Calu3 (cell line): ENCODE data around the gene RNASE4. TPM values are rescaled to one million over a fixed set of nuclear protein-coding genes. Genes with fewer than 3 reads are reported as not detected.

Source experiments
- BruUV-seq: library from RNA; stranded (reverse); fragments of 400-500 nt; replicated peaks from 2 replicates; lab custom pipeline; 2021; lab: Mats Ljungman, UMichigan
- CTCF ChIA-PET: fragments of 300-600 bp; sonication (Branson Sonifier 250); formaldehyde crosslinking; loops from one replicate; lab custom pipeline; 2022; ENCODE audit warnings: antibody characterized with exemption; lab: Charles Lee
- DNase-seq: peaks from one replicate; pipeline ENCODE4 v3.0.0; 2022
- H3K27ac Mint-ChIP-seq: one replicate; pipeline ENCODE4 v1.8.0; 2022; ENCODE audit warnings: mixed read lengths; ENCODE audit not compliant: unreplicated experiment
- H3K27me3 Mint-ChIP-seq: one replicate; pipeline ENCODE4 v1.8.0; 2022; ENCODE audit warnings: mixed read lengths; ENCODE audit not compliant: unreplicated experiment
- H3K36me3 Mint-ChIP-seq: one replicate; pipeline ENCODE4 v1.8.0; 2022; ENCODE audit warnings: mild to moderate bottlenecking, moderate library complexity, mixed read lengths; ENCODE audit not compliant: insufficient read depth, unreplicated experiment
- H3K4me1 Mint-ChIP-seq: one replicate; pipeline ENCODE4 v1.8.0; 2022; ENCODE audit warnings: mild to moderate bottlenecking, low read depth, mixed read lengths; ENCODE audit not compliant: unreplicated experiment
- H3K4me3 Mint-ChIP-seq: one replicate; pipeline ENCODE4 v1.8.0; 2022; ENCODE audit warnings: mild to moderate bottlenecking, low read depth, moderate library complexity, mixed read lengths; ENCODE audit not compliant: unreplicated experiment
- H3K9me3 Mint-ChIP-seq: one replicate; pipeline ENCODE4 v1.8.0; 2022; ENCODE audit warnings: low read depth, mixed read lengths; ENCODE audit not compliant: unreplicated experiment
- intact Hi-C: fragments of 100-400 bp; cut with micrococcal nuclease; formaldehyde crosslinking; loops from one replicate; pipeline ENCODE4 v1.10.0; 2022; ENCODE audit not compliant: unreplicated experiment
- total RNA-seq: library from RNA; stranded (reverse); gene quantifications from 2 replicates; pipeline ENCODE4 v1.2.3, GENCODE V29; 2022
- TF ChIP-seq, protein P1 (sequence below): fragments of 200-600 bp; IDR thresholded peaks from one replicate; pipeline ENCODE4 v1.8.0; 2022; ENCODE audit warnings: antibody characterized with exemption; ENCODE audit not compliant: unreplicated experiment

Gene RNASE4
- total RNA-seq, 1 experiment from 2014 or later: 5.3 TPM

DNA sequence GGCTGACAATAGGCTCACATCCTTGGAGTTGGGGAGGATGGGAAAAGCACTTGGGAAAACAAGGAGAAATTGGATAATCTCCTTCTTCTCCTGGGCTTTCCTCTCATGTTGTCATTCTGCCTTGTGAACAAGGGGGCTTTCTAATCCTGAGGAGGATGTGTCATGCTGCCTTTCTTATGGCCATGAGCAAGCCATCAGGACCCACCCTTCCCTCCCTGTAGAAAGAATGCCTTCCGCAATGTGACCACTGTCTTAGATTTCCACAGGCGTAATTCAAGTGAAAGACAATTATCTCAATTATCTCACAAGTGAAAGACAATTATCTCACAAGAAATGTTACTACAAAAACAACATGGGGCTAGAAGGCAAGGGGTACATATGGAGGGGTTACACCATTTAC is 39.8 kb upstream of the RNASE4 start:
- BruUV-seq: no TSS peak
- CTCF ChIA-PET: no interaction called here
- H3K27me3 Mint-ChIP-seq: peaks cover 55% of the 10 kb centered on the region
- H3K4me3 Mint-ChIP-seq: no peak overlapping the region
- H3K27ac Mint-ChIP-seq: no peak overlapping the region
- intact Hi-C loops: no loop called here
- TF ChIP-seq, protein P1, sequence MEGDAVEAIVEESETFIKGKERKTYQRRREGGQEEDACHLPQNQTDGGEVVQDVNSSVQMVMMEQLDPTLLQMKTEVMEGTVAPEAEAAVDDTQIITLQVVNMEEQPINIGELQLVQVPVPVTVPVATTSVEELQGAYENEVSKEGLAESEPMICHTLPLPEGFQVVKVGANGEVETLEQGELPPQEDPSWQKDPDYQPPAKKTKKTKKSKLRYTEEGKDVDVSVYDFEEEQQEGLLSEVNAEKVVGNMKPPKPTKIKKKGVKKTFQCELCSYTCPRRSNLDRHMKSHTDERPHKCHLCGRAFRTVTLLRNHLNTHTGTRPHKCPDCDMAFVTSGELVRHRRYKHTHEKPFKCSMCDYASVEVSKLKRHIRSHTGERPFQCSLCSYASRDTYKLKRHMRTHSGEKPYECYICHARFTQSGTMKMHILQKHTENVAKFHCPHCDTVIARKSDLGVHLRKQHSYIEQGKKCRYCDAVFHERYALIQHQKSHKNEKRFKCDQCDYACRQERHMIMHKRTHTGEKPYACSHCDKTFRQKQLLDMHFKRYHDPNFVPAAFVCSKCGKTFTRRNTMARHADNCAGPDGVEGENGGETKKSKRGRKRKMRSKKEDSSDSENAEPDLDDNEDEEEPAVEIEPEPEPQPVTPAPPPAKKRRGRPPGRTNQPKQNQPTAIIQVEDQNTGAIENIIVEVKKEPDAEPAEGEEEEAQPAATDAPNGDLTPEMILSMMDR: no peak
- H3K4me1 Mint-ChIP-seq: no peaks in the 10 kb centered on the region
- no peak for DNase-seq
- no peaks in the 10 kb centered on the region for H3K9me3 Mint-ChIP-seq
- H3K36me3 Mint-ChIP-seq: no peaks in the 10 kb centered on the region

DNA sequence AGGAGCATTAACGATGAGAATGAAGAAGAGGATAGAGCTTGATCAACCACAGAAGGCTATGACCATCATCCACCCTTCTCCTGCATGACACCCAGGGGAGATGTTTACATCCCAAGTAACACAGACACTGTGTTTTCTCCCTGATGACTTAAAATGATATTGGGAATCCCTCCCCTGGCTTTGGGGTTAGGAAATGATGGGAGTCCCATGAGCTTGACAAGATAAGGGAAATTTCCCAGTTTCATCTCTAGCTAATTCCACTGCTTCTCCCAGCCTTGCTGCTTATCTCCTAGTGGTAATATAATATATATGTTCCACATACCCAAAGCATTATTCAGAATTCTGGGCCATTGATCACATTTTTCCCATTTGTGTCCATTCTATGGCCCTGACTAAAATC is 38.9 kb upstream of the RNASE4 start:
- no TSS peak for BruUV-seq
- Mint-ChIP-seq H3K4me1 (no peaks in the 10 kb centered on the region), H3K9me3 (no peaks in the 10 kb centered on the region), H3K36me3 (no peaks in the 10 kb centered on the region), H3K27me3 (peaks cover 53% of the 10 kb centered on the region), H3K27ac (no peak overlapping the region), H3K4me3 (no peak overlapping the region)
- intact Hi-C loops: no loop called here
- no peak for DNase-seq
- CTCF ChIA-PET: interaction anchor here (0.5 to 0.7 kb wide), 2 partner anchors 18 to 25 kb away, joined by 3 to 4 read pairs; no protein-coding TSS in a partner anchor
- TF ChIP-seq, protein P1: no peak

DNA sequence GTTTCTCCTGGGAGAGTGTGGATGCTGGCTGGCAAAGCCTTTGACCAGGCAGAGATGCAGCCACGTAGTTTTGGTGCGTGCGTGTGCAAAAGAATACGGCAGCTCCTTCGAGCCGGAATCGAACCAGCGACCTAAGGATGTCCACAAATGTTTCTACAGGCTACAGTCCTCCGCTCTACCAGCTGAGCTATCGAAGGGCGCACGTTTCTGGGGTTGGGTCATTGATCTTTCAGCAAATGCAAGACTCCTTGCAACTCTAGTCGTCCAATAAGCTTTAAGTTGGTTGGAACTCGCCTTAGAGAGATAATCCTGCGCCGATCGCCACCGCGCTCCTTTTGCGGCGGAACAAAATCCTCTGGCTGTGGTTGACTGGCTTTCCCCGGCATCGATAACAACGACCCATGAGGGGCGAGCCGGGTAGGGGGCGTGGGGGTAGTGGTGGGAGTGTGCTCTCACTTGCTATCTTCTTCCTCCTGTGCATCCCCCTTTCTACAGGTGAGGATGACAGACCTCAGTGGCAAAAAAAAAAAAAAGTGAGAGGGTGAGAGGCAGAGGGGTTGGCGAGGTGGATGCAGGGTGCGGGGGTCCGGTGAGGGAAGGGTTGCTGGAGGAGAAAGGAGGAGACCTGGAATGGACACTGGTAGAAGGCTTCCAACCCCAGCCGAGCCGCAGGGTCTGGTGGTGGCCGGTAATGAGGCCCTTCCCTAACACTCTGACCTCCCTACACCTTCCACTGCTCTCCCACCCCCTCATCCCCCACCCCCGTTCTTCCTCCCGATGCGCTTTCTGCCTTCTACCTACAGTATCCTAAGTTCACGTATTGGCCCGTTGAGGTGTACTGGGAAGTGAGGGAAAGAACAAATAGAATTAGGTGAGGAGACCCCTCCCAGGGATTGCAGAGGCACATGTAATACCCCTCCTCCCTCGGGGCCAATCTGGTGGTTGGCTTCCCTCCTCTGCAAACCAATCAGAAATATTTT is 31.1 kb upstream of the RNASE4 start:
- TF ChIP-seq, protein P1: no peak
- Mint-ChIP-seq H3K4me3 (no peak overlapping the region), H3K27ac (no peak overlapping the region), H3K9me3 (no peaks in the 10 kb centered on the region), H3K36me3 (no peaks in the 10 kb centered on the region), H3K4me1 (peaks cover 7% of the 10 kb centered on the region), H3K27me3 (peaks cover 67% of the 10 kb centered on the region)
- BruUV-seq: no TSS peak
- DNase-seq: peak; percentile 13
- intact Hi-C loops: no loop called here
- CTCF ChIA-PET: interaction anchor here (0.6 to 0.7 kb wide), 2 partner anchors 22 to 312 kb away, joined by 5 read pairs; no protein-coding TSS in a partner anchor

DNA sequence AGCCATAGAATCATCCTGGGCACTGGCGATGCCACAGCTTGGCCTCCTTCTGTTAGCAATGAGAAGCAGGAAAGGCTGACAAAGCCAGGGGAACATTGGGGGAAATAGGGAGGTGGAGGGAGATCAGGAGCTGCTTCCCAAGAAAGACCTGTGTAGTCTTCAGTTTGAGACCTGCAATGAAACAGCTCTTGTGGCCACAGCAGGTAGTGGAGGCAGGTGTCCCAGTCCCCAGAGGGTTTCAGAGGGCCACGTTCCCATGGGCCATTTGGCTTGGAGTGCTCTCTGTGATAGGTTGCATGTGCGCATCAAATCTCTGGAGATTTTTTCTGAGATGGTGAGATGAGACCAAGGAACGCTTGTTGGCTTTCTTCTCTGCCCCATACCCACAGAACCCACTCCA is 28.5 kb upstream of the RNASE4 start:
- Mint-ChIP-seq H3K36me3 (no peaks in the 10 kb centered on the region), H3K9me3 (no peaks in the 10 kb centered on the region), H3K4me1 (peaks cover 7% of the 10 kb centered on the region), H3K4me3 (no peak overlapping the region), H3K27me3 (peaks cover 67% of the 10 kb centered on the region), H3K27ac (no peak overlapping the region)
- intact Hi-C loops: no loop called here
- BruUV-seq: no TSS peak
- DNase-seq: no peak
- CTCF ChIA-PET: no interaction called here
- TF ChIP-seq, protein P1: no peak
